VCaP (cell line): Measurements from ENCODE around the gene GABRD.
"Not testable (repeated sequence)": the region's sequence is repeated elsewhere in the genome, so short reads cannot be mapped to it uniquely, and the experiment has no call there.

Source experiments
- H3K27ac ChIP-seq: fragments of 450-650 bp; 2 replicates; pipeline ENCODE4 v1.5.1; 2017
- TF ChIP-seq, protein P1 (sequence below): fragments of 450-650 bp; conservative IDR thresholded peaks from 2 replicates; pipeline ENCODE4 v1.5.1; 2017; ENCODE audit warnings: mild to moderate bottlenecking, moderate library complexity

GABRD gene

GRCh38 chr1:1973716-1974642 is 45.2 kb upstream of the GABRD start:
- H3K27ac ChIP-seq = no peak overlapping the region
- TF ChIP-seq, protein P1, sequence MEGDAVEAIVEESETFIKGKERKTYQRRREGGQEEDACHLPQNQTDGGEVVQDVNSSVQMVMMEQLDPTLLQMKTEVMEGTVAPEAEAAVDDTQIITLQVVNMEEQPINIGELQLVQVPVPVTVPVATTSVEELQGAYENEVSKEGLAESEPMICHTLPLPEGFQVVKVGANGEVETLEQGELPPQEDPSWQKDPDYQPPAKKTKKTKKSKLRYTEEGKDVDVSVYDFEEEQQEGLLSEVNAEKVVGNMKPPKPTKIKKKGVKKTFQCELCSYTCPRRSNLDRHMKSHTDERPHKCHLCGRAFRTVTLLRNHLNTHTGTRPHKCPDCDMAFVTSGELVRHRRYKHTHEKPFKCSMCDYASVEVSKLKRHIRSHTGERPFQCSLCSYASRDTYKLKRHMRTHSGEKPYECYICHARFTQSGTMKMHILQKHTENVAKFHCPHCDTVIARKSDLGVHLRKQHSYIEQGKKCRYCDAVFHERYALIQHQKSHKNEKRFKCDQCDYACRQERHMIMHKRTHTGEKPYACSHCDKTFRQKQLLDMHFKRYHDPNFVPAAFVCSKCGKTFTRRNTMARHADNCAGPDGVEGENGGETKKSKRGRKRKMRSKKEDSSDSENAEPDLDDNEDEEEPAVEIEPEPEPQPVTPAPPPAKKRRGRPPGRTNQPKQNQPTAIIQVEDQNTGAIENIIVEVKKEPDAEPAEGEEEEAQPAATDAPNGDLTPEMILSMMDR = no peak

DNA sequence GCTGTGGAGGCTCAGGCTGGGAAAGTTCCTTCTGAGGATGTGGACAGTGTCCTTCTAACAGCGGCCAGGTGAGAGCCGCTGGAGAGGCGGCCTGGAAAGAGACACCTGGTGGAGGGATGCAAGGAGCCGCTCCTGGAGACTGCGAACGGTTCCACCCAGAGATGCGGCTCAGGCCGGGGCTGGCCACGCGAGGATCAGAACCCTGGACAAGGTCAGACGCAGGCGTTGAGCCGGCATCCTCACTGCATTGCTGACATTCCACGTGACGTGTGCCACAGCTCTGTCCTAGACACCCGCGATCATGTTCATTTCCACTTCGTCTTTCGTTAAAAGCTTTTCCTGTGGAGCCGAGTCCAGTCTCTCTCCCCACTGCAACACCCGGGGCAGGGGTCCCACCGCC is 44.3 kb upstream of the GABRD start:
- TF ChIP-seq, protein P1 = no peak
- no peak overlapping the region for H3K27ac ChIP-seq

- no peak overlapping the region for H3K27ac ChIP-seq
- TF ChIP-seq, protein P1 = no peak
These were observed 43.6 kb upstream of the GABRD start for GRCh38 chr1:1975535-1975934.

GRCh38 chr1:1976031-1976430 is 43.1 kb upstream of the GABRD start:
- H3K27ac ChIP-seq = no peak overlapping the region
- TF ChIP-seq, protein P1 = no peak

- no peak overlapping the region for H3K27ac ChIP-seq
- TF ChIP-seq, protein P1 = no peak
These were observed 41.0 kb upstream of the GABRD start for GRCh38 chr1:1978108-1978507.

DNA sequence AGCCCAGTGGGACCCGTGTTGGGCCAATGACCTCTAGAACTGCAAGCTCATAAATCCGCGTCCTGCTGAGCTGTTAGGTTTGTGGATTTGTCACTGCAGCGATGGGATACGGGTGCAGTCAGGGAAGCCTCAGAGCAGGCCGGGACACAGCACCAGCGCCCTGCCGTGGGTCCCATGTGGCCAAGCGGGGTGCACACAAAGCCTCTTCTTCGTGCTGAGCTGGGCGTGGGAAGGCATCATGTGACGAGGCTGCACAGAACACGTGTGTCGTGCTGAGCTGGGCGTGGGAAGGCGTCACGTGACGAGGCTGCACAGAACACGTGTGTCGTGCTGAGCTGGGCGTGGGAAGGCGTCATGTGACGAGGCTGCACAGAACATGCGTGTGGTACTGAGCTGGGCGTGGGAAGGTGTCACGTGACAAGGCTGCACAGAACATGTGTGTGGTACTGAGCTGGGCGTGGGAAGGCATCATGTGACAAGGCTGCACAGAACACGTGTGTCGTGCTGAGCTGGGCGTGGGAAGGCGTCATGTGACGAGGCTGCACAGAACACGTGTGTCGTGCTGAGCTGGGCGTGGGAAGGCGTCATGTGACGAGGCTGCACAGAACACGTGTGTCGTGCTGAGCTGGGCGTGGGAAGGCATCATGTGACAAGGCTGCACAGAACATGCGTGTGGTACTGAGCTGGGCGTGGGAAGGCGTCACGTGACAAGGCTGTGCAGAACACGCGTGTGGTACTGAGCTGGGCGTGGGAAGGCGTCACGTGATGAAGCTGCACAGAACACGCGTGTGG is 40.3 kb upstream of the GABRD start:
- H3K27ac ChIP-seq = not testable (repeated sequence)

GRCh38 chr1:1979482-1980165 is 39.5 kb upstream of the GABRD start:
- H3K27ac ChIP-seq = no peak overlapping the region
- TF ChIP-seq, protein P1 = no peak
